ENCODE results near the gene DDR2. TPM values are rescaled to one million over a fixed set of nuclear protein-coding genes. Genes with fewer than 3 reads are reported as not detected.
A peak's percentile ranks its signal among the peaks of the same experiment; 100 is the strongest.
"Not testable (repeated sequence)": the region's sequence is repeated elsewhere in the genome, so short reads cannot be mapped to it uniquely, and the experiment has no call there.

DDR2 gene
- total RNA-seq, 1 donor, result 289 TPM

DNA sequence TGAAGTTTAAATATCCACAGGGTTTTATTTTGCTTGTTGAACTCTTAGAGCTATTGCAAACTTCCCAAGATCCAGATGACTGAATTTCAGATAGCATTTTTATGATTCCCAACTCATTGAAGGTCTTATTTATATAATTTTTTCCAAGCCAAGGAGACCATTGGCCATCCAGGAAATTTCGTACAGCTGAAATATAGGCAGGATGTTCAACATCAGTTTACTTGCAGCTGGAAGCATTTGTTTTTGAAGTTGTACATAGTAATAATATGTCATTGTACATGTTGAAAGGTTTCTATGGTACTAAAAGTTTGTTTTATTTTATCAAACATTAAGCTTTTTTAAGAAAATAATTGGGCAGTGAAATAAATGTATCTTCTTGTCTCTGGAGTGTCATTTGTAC lies 32.8 kb upstream of the DDR2 start:
- DNase-seq (ENCODE audit: low read depth), result no peak
- H3K4me3 ChIP-seq (ENCODE audit: low read depth, low read length), result no peak overlapping the region
- TF ChIP-seq, protein P1, sequence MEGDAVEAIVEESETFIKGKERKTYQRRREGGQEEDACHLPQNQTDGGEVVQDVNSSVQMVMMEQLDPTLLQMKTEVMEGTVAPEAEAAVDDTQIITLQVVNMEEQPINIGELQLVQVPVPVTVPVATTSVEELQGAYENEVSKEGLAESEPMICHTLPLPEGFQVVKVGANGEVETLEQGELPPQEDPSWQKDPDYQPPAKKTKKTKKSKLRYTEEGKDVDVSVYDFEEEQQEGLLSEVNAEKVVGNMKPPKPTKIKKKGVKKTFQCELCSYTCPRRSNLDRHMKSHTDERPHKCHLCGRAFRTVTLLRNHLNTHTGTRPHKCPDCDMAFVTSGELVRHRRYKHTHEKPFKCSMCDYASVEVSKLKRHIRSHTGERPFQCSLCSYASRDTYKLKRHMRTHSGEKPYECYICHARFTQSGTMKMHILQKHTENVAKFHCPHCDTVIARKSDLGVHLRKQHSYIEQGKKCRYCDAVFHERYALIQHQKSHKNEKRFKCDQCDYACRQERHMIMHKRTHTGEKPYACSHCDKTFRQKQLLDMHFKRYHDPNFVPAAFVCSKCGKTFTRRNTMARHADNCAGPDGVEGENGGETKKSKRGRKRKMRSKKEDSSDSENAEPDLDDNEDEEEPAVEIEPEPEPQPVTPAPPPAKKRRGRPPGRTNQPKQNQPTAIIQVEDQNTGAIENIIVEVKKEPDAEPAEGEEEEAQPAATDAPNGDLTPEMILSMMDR (IDR thresholded peaks at IDR 0.05; ENCODE audit: insufficient read depth, low read depth, low read length), result no peak

DNA sequence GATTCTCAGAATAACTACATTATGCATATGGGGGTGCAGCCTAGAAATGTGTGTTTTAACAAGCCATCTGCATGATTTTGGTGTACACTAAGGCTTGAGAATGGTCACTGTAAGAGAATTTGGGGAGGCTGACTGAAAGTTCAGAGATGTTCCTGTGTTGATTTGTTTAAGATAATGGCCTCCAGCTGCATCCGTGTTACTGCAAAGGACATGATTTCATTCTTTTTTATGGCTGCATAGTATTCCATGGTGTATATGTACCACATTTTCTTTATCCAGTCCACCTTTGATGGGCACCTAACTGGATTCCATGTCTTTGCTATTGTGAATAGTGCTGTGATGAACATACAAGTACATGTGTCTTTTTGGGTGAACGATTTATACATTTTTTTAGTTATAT lies 29.1 kb upstream of the DDR2 start:
- H3K4me3 ChIP-seq (ENCODE audit: low read depth, low read length); DNase-seq (ENCODE audit: low read depth): not testable (repeated sequence)

DNA sequence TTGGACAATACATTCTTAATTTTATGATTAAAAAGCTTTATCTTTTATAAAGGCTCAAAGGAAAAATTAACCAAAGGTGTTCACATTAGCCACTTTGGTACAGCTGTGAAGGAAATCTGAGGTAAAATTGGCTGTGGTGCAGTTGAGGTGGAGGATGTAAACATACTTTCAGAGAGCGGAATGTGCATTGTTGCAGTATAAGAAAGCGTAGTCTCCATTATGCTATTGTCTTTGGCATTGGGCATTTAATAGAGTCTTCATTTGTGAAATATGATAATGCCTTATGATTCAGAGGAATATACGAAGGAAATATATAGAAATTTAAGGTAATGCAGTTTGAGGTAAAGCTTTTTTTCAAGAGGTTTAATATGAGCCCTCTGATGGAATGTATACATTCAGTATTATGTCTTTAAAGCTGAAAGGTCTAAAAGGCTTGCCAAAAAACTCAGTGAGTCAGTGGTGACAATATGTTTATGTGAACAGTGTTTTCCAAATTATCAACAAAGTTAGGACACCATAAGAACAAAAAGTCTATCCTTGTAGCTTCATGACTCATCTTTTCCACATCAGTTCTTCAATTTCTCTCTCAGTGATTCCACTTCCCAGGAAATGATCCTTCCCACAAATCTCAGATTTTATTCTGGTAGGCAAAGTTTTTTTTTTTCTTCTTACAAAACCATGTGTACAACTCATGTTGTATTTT lies 26.9 kb upstream of the DDR2 start:
- H3K4me3 ChIP-seq (ENCODE audit: low read depth, low read length), result no peak overlapping the region
- DNase-seq (ENCODE audit: low read depth), result peak; percentile 93
- TF ChIP-seq, protein P1 (IDR thresholded peaks at IDR 0.05; ENCODE audit: insufficient read depth, low read depth, low read length), result no peak

DNA sequence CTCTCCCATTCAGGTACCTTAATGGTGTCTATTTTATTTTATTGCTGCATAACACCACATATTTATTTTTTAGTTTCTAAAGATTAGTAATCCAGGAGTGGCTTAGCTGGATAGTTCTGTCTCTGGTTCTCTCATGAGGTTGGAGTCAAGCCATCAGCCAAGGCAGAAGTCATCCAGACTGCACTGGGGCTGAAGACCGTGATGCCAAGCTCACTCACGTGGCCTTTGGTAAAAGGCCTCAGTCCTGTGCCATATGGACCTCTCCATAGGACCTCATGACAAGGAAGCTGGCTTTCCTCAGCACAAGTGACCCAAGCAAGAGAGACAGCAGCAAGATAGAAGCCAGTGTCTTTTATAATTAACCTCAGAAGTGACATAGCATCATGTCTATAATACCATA lies 23.0 kb upstream of the DDR2 start:
- TF ChIP-seq, protein P1 (IDR thresholded peaks at IDR 0.05; ENCODE audit: insufficient read depth, low read depth, low read length), result no peak
- no peak overlapping the region for H3K4me3 ChIP-seq (ENCODE audit: low read depth, low read length)
- no peak for DNase-seq (ENCODE audit: low read depth)

DNA sequence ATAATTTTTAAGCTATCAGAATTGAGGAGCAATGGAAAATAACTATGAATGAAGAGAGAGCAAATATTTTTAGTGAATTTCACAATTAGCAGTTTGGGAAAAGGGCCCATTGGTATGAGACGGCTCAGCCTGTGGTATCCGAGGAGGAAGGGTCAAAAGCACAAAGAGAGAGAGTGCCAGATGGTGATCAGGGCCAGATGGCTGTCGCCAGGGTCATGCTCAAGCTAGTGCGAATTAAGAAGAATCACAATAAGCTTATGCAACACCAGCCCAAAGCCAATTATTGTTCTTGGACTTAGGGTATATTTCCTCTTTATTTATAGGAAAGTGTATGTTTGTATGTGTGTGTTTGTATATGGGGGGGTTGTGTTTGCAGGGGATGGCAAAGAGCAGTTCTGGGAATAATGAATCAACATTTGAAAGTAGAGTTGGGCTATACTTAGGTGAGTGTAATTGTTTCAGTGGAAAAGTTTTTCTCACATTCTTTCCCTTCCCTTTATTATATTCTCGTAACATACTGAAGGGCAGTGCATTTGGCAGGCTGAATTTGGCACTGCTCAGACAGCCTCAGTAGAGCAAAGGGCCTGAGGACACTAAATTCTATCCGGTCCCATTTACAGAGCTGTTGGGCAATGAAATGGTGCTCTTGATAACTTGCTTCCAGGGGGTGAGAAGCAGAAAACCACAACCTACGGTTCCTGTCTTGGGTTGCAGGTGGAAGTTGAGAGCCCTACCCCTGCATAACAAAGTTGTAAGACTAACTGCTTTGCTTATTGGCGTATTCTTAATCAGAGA lies 19.5 kb upstream of the DDR2 start:
- TF ChIP-seq, protein P1 (IDR thresholded peaks at IDR 0.05; ENCODE audit: insufficient read depth, low read depth, low read length), result no peak
- no peak overlapping the region for H3K4me3 ChIP-seq (ENCODE audit: low read depth, low read length)
- DNase-seq (ENCODE audit: low read depth), result peak; percentile 64

DNA sequence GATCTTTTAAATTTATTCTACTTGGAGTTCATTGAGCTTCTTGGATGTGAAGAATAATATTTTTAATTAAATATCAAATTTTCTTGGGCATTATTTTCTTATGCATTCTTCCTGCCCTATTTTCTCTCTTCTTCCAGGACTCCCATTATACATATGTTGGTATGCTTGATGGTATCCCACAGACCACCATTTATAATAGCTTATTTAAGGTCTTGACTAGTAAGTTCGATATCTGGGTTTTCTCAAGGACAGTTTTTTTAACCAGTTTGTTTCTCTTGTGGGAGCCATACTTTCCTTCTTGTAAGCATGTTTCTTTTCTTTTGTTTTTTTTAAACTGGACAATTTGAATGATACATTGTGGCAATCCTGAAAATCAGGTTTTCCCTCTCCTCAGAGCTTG lies 15.4 kb upstream of the DDR2 start:
- TF ChIP-seq, protein P1 (IDR thresholded peaks at IDR 0.05; ENCODE audit: insufficient read depth, low read depth, low read length), result no peak
- no peak overlapping the region for H3K4me3 ChIP-seq (ENCODE audit: low read depth, low read length)

DNA sequence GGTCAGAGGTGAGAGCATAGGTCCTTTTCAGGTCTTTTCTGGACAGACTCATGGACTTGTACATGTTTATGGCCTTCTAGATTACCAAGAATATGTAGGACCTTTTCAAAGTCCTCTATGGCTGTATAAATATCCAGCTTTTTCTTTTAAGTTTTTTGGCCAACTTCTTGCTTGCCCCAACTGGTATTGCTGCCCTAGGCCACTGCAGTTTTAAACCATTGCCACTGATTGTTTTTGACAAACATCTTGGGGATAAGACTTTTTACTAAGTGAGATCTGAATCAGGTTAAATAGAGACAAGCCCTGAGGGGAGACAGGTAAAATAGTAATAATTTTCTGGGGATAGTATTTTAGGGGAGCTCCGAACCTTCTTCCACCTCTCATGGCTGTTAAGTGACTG lies 14.8 kb upstream of the DDR2 start:
- TF ChIP-seq, protein P1 (IDR thresholded peaks at IDR 0.05; ENCODE audit: insufficient read depth, low read depth, low read length), result no peak
- DNase-seq (ENCODE audit: low read depth), result no peak
- H3K4me3 ChIP-seq (ENCODE audit: low read depth, low read length), result no peak overlapping the region

More for the DNA sequence above, 15.4 kb upstream of the DDR2 start:
- DNase-seq (ENCODE audit: low read depth), result no peak
